ENCODE data around the gene SPAAR.

Gene SPAAR

GRCh38 chr9:35904338-35904737, 5.0 kb upstream of the SPAAR start:
- TF ChIP-seq CTCF (IDR thresholded peaks at IDR 0.05; ENCODE audit: insufficient read depth, missing control alignments) = no peak
- FAIRE-seq (no peak), DNase-seq (ENCODE audit: insufficient read length, low spot score) (no peak)

DNA sequence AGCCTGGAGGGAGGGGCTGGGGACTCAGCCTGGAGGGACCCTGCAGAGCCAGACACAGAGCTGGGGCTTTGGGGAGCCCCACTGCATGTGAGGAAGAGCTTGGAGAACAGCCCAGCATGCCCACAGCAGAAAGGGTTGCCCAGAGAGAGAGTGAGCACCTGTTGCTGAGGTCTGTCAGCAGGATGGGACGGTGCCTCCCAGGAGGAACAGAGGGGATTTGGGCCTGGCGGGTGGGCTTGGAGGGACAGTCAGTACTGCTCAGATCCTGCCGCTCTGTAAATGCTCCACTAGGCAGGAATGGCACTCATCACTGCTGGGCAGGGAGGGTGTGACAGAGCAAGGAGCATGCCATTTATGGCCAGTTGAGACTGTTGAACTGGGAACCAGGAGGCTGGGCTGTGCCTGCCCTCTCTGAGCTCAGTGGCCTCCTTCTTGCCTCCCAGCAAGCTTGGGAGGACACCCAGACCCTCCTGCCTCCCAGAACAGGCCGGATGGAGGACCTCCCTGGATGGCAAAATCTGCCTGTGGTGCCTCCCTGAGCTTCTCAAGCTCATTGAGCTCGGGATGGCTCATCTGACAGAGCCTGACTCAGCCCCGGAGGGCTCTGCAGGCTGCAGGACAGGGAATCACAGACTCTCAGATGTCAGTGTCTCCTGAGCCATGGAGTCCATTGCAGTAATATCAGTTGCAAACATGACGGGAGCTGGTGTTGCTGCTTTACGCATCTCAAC, 4.1 kb upstream of the SPAAR start:
- FAIRE-seq (no peak), DNase-seq (ENCODE audit: insufficient read length, low spot score) (no peak)
- no peak for TF ChIP-seq CTCF (IDR thresholded peaks at IDR 0.05; ENCODE audit: insufficient read depth, missing control alignments)

GRCh38 chr9:35905912-35906679, 3.2 kb upstream of the SPAAR start, which contains the start of gene HRCT1:
HRCT1 (plus strand) TSS chr9:35906202; CDS start chr9:35906288, 86 bp downstream.
- FAIRE-seq (no peak), DNase-seq (ENCODE audit: insufficient read length, low spot score) (no peak)

DNA sequence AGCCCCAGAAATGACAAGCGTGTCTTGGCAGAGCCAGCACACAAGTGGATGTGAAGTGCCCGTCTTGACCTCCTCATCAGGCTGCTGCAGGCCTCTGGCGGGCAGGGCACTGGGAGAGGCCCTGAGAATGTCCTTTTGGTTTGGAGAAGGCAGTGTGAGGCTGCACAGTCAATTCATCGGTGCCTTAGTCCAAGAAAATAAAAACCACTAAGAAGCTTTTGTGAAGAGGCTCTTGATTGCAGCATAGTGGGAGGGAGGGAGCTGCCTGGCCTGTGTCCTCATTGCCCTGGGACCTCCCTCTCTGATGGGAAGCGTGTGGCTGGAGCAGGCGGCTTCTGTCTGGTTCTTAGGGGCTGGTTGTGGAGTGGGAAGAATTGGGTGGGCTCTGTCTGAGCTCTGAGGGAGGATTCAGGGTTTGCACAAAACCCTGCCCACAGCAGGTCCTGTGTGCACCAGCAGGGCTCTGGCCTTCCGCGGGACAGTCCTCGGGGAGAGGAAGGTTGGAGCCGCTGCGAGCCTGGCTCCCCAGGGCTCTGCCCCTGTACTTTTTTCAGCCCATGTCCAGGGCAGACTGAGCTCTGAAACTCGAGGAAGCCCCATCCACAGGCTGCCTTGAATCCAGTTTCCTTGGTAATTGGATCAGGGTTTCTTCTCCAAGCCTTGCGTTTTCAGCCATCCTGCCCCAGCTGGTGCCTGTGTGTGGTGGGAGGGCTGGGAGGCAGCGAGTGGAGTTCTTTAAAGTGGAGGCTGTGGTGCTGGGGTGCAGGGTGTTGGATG, 2.2 kb upstream of the SPAAR start:
- FAIRE-seq (no peak), DNase-seq (ENCODE audit: insufficient read length, low spot score) (no peak)
- TF ChIP-seq CTCF (IDR thresholded peaks at IDR 0.05; ENCODE audit: insufficient read depth, missing control alignments) = no peak

More at GRCh38 chr9:35905912-35906679, 3.2 kb upstream of the SPAAR start, which contains the start of gene HRCT1:
- TF ChIP-seq CTCF (IDR thresholded peaks at IDR 0.05; ENCODE audit: insufficient read depth, missing control alignments) = no peak

- no peak for TF ChIP-seq CTCF (IDR thresholded peaks at IDR 0.05; ENCODE audit: insufficient read depth, missing control alignments)
- DNase-seq (ENCODE audit: insufficient read length, low spot score) (no peak), FAIRE-seq (no peak)
Observed at GRCh38 chr9:35907711-35908503, 1.4 kb upstream of the SPAAR start.

- DNase-seq (ENCODE audit: insufficient read length, low spot score) (no peak), FAIRE-seq (no peak)
- no peak for TF ChIP-seq CTCF (IDR thresholded peaks at IDR 0.05; ENCODE audit: insufficient read depth, missing control alignments)
Observed at GRCh38 chr9:35908504-35909125, 675 bp upstream of the SPAAR start.

Measured in D721Med (cell line).